Karpas-422 (cell line): ENCODE results near the gene SIRT3. TPM values are rescaled to one million over a fixed set of nuclear protein-coding genes. Genes with fewer than 3 reads are reported as not detected.

ENCODE experiments used
- DNase-seq: peaks from one replicate; pipeline ENCODE4 v3.0.0-alpha.2; 2015
- H2AFZ ChIP-seq: fragments of 200-600 bp; sonication (generic); 2 replicates; pipeline ENCODE4 v1.6.1; 2014; ENCODE audit warnings: antibody characterized with exemption, low read length, mixed read lengths
- H3K27ac ChIP-seq: fragments of 200-600 bp; sonication (generic); 2 replicates; pipeline ENCODE4 v1.5.1; 2014; ENCODE audit warnings: mild to moderate bottlenecking, low read length, moderate library complexity
- H3K27me3 ChIP-seq: fragments of 200-600 bp; sonication (generic); 2 replicates; pipeline ENCODE4 v1.6.1; 2014; ENCODE audit warnings: low read length, mixed read lengths
- H3K36me3 ChIP-seq: fragments of 200-600 bp; sonication (generic); 2 replicates; pipeline ENCODE4 v1.6.1; 2014; ENCODE audit warnings: low read length, mixed read lengths; ENCODE audit not compliant: insufficient read depth
- H3K4me1 ChIP-seq: fragments of 200-600 bp; sonication (generic); 2 replicates; pipeline ENCODE4 v1.6.1; 2014; ENCODE audit warnings: mild to moderate bottlenecking, low read length, mixed read lengths
- H3K4me2 ChIP-seq: fragments of 200-600 bp; sonication (generic); 2 replicates; pipeline ENCODE4 v1.6.1; 2014; ENCODE audit warnings: low read length, low read depth, mild to moderate bottlenecking; ENCODE audit not compliant: poor library complexity, severe bottlenecking
- H3K4me3 ChIP-seq: fragments of 200-600 bp; sonication (generic); 2 replicates; pipeline ENCODE4 v1.5.1; 2014; ENCODE audit warnings: mild to moderate bottlenecking, antibody characterized with exemption, low read length, mixed read lengths
- H3K79me2 ChIP-seq: fragments of 200-600 bp; sonication (generic); 2 replicates; pipeline ENCODE4 v1.6.1; 2014; ENCODE audit warnings: mild to moderate bottlenecking, low read length, mixed read lengths
- H3K9ac ChIP-seq: fragments of 200-600 bp; sonication (generic); 2 replicates; pipeline ENCODE4 v1.6.0; 2014; ENCODE audit warnings: low read length
- H3K9me2 ChIP-seq: fragments of 200-600 bp; sonication (generic), shearing (Covaris generic); replicated peaks from 2 replicates; pipeline ENCODE4 v1.6.0; 2014; ENCODE audit warnings: mild to moderate bottlenecking, low read length, moderate library complexity; ENCODE audit not compliant: insufficient read depth
- H3K9me3 ChIP-seq: fragments of 300-700, 200-600 bp; sonication (generic); 2 replicates; pipeline ENCODE4 v1.6.1; 2014; ENCODE audit warnings: low read length, mixed read lengths
- H4K20me1 ChIP-seq: fragments of 200-600 bp; sonication (generic); 2 replicates; pipeline ENCODE4 v1.6.1; 2014; ENCODE audit warnings: mild to moderate bottlenecking, antibody characterized with exemption, low read length, low read depth; ENCODE audit not compliant: insufficient read depth
- total RNA-seq: library from RNA; depleted of rRNA; stranded (reverse); fragments of >200 nt; shearing (Covaris generic); gene quantifications from 2 replicates; pipeline ENCODE4 v1.2.3, GENCODE V29; 2014; ENCODE audit warnings: low replicate concordance

Gene SIRT3
- total RNA-seq, 1 experiment from 2014 or later = 13.6 TPM

DNA sequence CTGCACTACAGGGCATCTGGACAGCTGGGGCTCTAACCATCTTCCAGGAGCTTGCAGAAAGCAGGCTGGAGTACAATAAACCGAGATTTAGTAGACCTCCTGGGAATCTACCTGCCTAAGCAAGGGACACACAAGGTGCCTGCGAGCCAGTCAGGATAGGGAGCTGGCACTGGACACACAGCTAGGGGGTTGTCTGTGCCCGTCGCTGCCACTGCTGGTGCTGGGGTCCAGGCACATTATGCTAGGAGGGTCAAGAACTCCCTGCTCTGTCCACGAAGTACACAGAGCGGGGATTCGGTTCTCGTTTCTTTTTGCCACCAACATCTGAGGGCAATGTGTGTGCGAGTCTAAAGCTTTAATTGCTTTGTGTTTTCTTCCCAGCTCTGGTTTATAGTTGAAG, 24.4 kb downstream of the SIRT3 start:
- no peak overlapping the region for H3K4me3 ChIP-seq
- no peak for DNase-seq
- H3K36me3 ChIP-seq = peaks cover 25% of the 10 kb centered on the region
- H3K27me3 ChIP-seq = no peaks in the 10 kb centered on the region
- peaks cover 15% of the 10 kb centered on the region; the same call in 1 of the 2 replicates for H4K20me1 ChIP-seq
- H3K4me1 ChIP-seq = peaks cover 15% of the 10 kb centered on the region
- no peak overlapping the region for H3K27ac ChIP-seq
- no peak overlapping the region for H3K9ac ChIP-seq
- H2AFZ ChIP-seq = no peak overlapping the region
- no peak overlapping the region for H3K4me2 ChIP-seq
- H3K79me2 ChIP-seq = peaks cover 43% of the 10 kb centered on the region
- H3K9me2 ChIP-seq = no peaks in the 10 kb centered on the region
- no peaks in the 10 kb centered on the region for H3K9me3 ChIP-seq

DNA sequence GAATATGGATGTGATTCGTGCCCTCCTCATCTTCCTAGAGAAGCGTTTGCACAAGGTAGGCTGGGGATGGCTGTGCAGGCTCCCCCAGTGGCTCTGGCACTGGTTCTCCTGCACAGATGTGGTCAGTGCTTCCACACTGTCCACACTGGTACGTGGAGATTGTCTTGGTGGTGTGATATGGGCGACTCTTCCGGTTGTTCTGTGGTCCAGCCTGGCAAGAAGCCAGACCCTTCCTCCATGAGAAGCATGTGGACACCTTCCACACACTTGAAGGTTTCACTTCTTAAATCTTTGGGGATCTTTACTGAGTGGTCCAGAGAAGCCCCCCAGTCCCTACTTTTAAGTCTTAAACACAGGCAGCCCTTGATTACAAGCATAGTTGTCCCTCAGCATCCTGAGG, 24.8 kb downstream of the SIRT3 start:
- Histone ChIP-seq H3K4me3 (no peak overlapping the region), H3K36me3 (peaks cover 25% of the 10 kb centered on the region), H3K9me2 (no peaks in the 10 kb centered on the region), H2AFZ (no peak overlapping the region), H3K27ac (no peak overlapping the region), H3K4me2 (no peak overlapping the region), H3K9ac (no peak overlapping the region), H3K27me3 (no peaks in the 10 kb centered on the region), H3K9me3 (no peaks in the 10 kb centered on the region), H3K4me1 (peaks cover 17% of the 10 kb centered on the region), H4K20me1 (peaks cover 20% of the 10 kb centered on the region), H3K79me2 (peaks cover 47% of the 10 kb centered on the region)
- DNase-seq = no peak

DNA sequence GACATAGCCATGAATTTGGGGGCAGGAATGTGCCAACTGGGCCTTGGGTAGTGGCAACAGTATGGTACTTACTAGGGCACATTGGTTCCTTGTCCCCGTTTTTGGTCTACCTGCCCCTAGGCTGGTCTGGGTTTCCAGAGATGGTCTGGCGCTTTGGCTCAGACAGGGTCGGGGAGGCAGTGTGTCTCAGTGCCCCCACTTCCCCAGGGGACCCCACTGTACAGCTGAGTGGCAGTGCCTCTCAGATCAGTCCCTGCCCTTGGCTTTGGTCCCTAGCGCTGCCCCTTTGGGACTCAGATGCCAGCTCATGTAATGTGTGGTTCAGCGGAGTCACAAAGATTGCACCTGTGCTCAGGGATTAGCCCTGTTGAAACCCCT, 25.4 kb downstream of the SIRT3 start:
- H4K20me1 ChIP-seq = peaks cover 24% of the 10 kb centered on the region
- no peak overlapping the region for H3K9ac ChIP-seq
- H3K4me3 ChIP-seq = no peak overlapping the region
- H3K9me2 ChIP-seq = no peaks in the 10 kb centered on the region
- H3K27ac ChIP-seq = no peak overlapping the region
- peaks cover 22% of the 10 kb centered on the region for H3K4me1 ChIP-seq
- no peaks in the 10 kb centered on the region for H3K27me3 ChIP-seq
- H2AFZ ChIP-seq = no peak overlapping the region
- peaks cover 52% of the 10 kb centered on the region for H3K79me2 ChIP-seq
- no peaks in the 10 kb centered on the region for H3K9me3 ChIP-seq
- no peak for DNase-seq
- peaks cover 25% of the 10 kb centered on the region for H3K36me3 ChIP-seq
- H3K4me2 ChIP-seq = no peak overlapping the region

DNA sequence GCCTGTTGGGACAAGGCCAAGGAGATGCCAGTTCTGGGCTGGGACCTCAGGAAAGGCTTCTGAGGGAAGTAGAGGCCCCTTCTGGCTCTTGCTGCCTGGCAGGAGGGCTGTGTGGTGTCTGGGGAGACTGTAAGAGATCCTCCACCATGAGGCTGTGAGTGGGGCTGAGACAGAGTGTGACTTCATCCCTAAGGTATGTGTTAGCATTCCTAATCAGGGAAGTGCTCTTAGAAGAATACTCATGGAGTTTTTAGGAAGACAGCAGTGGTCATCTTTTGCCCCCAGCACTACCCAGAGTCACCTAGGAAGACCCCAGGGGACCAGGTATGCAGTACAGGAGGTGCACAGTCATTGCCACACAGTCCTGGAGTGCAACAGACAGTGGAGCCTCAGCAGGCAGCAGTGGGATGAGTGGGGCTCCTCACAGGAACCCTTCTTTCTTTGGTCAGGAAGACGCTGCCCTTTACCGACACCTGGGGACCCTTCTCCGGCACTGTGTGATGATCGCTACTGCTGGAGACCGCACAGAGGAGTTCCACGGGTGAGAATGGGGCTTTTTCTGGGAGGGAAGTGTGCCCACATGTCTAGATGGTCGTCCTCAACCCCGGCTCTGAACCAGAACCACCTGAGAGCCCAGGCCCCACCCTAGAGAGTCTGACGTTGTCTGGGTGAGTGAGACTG, 25.9 kb downstream of the SIRT3 start:
- no peaks in the 10 kb centered on the region for H3K9me2 ChIP-seq
- H3K9ac ChIP-seq = peak overlapping the region; percentile 98
- H4K20me1 ChIP-seq = peaks cover 27% of the 10 kb centered on the region
- H3K27me3 ChIP-seq = no peaks in the 10 kb centered on the region
- H3K79me2 ChIP-seq = peaks cover 57% of the 10 kb centered on the region
- H3K4me1 ChIP-seq = peaks cover 23% of the 10 kb centered on the region
- peaks cover 28% of the 10 kb centered on the region for H3K36me3 ChIP-seq
- H3K9me3 ChIP-seq = no peaks in the 10 kb centered on the region
- DNase-seq = no peak
- no peak overlapping the region for H3K27ac ChIP-seq
- H3K4me2 ChIP-seq = peak overlapping the region; percentile 95
- H3K4me3 ChIP-seq = peak overlapping the region; percentile 92; the same call in 1 of the 2 replicates
- H2AFZ ChIP-seq = no peak overlapping the region

DNA sequence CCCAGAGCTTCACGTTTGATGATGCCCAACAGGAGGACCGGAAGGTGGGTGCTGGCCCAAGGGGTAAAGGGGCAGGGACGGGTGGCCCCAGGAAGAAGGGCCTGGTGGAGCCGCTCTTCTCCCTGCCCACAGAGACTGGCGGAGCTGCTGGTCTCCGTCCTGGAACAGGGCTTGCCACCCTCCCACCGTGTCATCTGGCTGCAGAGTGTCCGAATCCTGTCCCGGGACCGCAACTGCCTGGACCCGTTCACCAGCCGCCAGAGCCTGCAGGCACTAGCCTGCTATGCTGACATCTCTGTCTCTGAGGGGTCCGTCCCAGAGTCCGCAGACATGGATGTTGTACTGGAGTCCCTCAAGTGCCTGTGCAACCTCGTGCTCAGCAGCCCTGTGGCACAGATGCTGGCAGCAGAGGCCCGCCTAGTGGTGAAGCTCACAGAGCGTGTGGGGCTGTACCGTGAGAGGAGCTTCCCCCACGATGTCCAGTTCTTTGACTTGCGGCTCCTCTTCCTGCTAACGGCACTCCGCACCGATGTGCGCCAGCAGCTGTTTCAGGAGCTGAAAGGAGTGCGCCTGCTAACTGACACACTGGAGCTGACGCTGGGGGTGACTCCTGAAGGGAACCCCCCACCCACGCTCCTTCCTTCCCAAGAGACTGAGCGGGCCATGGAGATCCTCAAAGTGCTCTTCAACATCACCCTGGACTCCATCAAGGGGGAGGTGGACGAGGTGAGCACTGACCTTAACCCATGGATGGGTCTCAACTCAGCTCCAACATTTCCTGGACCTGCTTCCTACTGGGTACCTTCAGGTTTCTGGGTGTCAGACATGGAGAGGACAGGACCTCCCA, 26.6 kb downstream of the SIRT3 start:
- H3K4me3 ChIP-seq = peak overlapping the region; percentile 92
- H3K9me2 ChIP-seq = no peaks in the 10 kb centered on the region
- no peak overlapping the region; the same call in 1 of the 2 replicates for H3K27ac ChIP-seq
- no peaks in the 10 kb centered on the region for H3K9me3 ChIP-seq
- no peak for DNase-seq
- peaks cover 57% of the 10 kb centered on the region for H3K79me2 ChIP-seq
- peaks cover 23% of the 10 kb centered on the region for H3K4me1 ChIP-seq
- H3K36me3 ChIP-seq = peaks cover 24% of the 10 kb centered on the region
- peak overlapping the region; percentile 98 for H3K9ac ChIP-seq
- peaks cover 29% of the 10 kb centered on the region for H4K20me1 ChIP-seq
- H3K4me2 ChIP-seq = peak overlapping the region; percentile 95
- H3K27me3 ChIP-seq = no peaks in the 10 kb centered on the region
- no peak overlapping the region for H2AFZ ChIP-seq

DNA sequence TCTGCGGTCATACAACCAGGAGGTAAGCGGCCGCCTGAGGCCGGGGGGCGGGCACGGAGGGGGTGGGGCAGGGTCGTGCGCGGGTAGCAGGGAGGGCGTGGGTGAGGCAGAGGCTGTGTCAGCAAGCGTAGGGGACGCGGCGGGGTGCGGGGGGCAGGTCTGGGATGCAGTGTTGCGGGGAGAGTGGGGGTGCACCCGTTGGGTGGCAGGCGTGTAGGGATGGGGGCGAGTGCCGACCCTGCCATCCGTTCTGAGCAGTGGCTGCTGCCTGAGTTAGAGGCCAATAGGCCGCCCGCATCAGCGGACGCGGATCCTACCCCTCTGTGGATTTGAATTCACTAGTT, 27.3 kb downstream of the SIRT3 start:
- DNase-seq = no peak
- Histone ChIP-seq H3K79me2 (peaks cover 57% of the 10 kb centered on the region), H3K9me3 (no peaks in the 10 kb centered on the region), H2AFZ (no peak overlapping the region), H3K4me1 (peaks cover 23% of the 10 kb centered on the region), H3K4me2 (peak overlapping the region; percentile 95), H3K36me3 (peaks cover 23% of the 10 kb centered on the region), H3K4me3 (peak overlapping the region; percentile 92), H3K9ac (peak overlapping the region; percentile 98), H4K20me1 (peaks cover 29% of the 10 kb centered on the region), H3K9me2 (no peaks in the 10 kb centered on the region), H3K27me3 (no peaks in the 10 kb centered on the region), H3K27ac (peak overlapping the region; percentile 90; the same call in 1 of the 2 replicates)

DNA sequence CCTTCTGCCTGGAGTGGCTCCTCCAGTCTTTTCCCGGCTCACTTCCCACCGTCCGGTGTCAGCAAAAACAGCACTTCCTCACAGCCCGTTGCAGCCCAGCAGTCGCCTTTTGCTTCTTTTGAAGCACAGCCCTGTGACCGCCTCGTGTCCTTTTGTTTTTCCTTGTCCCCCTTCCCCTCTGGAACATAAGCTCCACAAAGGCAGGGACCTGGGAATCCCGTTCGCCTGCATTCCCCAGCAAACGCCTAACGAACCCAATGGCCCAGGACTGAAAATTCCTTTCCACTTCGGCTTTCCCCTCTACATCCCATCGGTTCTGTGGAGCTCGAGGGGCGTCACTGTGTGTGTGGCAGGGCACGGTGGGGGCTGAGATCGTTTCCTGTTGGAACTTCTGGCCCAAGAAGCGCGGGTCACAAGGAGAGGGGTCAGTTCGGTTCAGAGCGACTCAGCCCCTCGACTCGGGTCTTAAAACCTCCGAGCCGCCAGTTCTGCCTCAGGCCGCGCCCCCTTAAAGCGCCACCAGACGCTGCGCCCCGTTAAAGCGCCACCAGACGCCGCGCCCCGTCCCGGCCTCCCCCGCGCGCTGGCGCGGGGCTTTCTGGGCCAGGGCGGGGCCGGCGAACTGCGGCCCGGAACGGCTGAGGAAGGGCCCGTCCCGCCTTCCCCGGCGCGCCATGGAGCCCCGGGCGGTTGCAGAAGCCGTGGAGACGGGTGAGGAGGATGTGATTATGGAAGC, 27.8 kb downstream of the SIRT3 start:
- peaks cover 57% of the 10 kb centered on the region for H3K79me2 ChIP-seq
- peak overlapping the region; percentile 98 for H3K9ac ChIP-seq
- H4K20me1 ChIP-seq = peaks cover 29% of the 10 kb centered on the region
- peak; percentile 95 for DNase-seq
- H3K4me3 ChIP-seq = peak overlapping the region; percentile 92
- no peaks in the 10 kb centered on the region for H3K9me2 ChIP-seq
- H3K27me3 ChIP-seq = no peaks in the 10 kb centered on the region
- 0 out of 2 replicates have a peak overlapping the region, but pooled peaks have one; percentile 33 for H2AFZ ChIP-seq
- H3K36me3 ChIP-seq = peaks cover 22% of the 10 kb centered on the region
- H3K9me3 ChIP-seq = no peaks in the 10 kb centered on the region
- peak overlapping the region; percentile 95 for H3K4me2 ChIP-seq
- peaks cover 23% of the 10 kb centered on the region for H3K4me1 ChIP-seq
- peak overlapping the region; percentile 90 for H3K27ac ChIP-seq

DNA sequence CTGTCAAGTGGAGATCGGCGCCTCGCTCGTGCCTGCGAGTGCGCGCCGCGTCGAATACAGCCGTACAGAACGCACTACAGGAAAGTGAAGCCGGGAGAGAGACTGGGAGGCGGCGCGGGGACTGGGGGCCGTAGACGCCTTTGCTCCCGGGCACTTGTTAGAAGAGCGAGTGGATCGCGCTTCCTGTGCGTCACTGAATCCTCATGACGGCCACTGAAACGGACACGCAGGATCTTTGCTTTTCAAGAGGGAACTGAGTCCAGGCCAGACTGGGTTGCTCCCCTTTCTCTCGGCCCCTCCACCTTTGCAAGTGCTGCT, 28.3 kb downstream of the SIRT3 start:
- H4K20me1 ChIP-seq = peaks cover 29% of the 10 kb centered on the region
- H3K9me3 ChIP-seq = no peaks in the 10 kb centered on the region
- H3K79me2 ChIP-seq = peaks cover 57% of the 10 kb centered on the region
- H3K4me3 ChIP-seq = peak overlapping the region; percentile 92
- peak overlapping the region; percentile 98 for H3K9ac ChIP-seq
- H3K36me3 ChIP-seq = peaks cover 19% of the 10 kb centered on the region
- DNase-seq = no peak
- peaks cover 23% of the 10 kb centered on the region for H3K4me1 ChIP-seq
- peak overlapping the region; percentile 95 for H3K4me2 ChIP-seq
- H2AFZ ChIP-seq = no peak overlapping the region
- H3K27me3 ChIP-seq = no peaks in the 10 kb centered on the region
- H3K9me2 ChIP-seq = no peaks in the 10 kb centered on the region
- peak overlapping the region; percentile 90 for H3K27ac ChIP-seq
